Activated CD4-positive, alpha-beta memory T cell treated with anti-CD3 and anti-CD28 coated beads for 36 hours (primary cell): ENCODE measurements around the gene HIP1. TPM values are rescaled to one million over a fixed set of nuclear protein-coding genes. Genes with fewer than 3 reads are reported as not detected.
"Not testable (repeated sequence)": the region's sequence is repeated elsewhere in the genome, so short reads cannot be mapped to it uniquely, and the experiment has no call there.

Source experiments
- CTCF ChIA-PET: fragments of 350-600 bp; sonication (Branson Sonifier 250); formaldehyde crosslinking; loops from one replicate; lab custom pipeline; 2021; ENCODE audit warnings: antibody characterized with exemption, inconsistent platforms; lab: Charles Lee
- POLR2A ChIA-PET: fragments of 350-600 bp; sonication (Branson Sonifier 250); formaldehyde crosslinking; loops from one replicate; lab custom pipeline; 2021; ENCODE audit warnings: antibody characterized with exemption; lab: Charles Lee
- DNase-seq: peaks from one replicate; pipeline ENCODE4 v3.0.0-alpha.2; 2020
- H3K27ac Mint-ChIP-seq: one replicate; pipeline ENCODE4 v1.8.0; 2021; ENCODE audit warnings: mixed read lengths
- H3K27me3 Mint-ChIP-seq: one replicate; pipeline ENCODE4 v1.8.0; 2021; ENCODE audit warnings: mixed read lengths
- H3K36me3 Mint-ChIP-seq: one replicate; pipeline ENCODE4 v1.8.0; 2021; ENCODE audit warnings: mixed read lengths
- H3K4me1 Mint-ChIP-seq: one replicate; pipeline ENCODE4 v1.8.0; 2021; ENCODE audit warnings: low read depth, mixed read lengths
- H3K4me3 Mint-ChIP-seq: one replicate; pipeline ENCODE4 v1.8.0; 2021; ENCODE audit warnings: mild to moderate bottlenecking, mixed read lengths
- H3K9me3 Mint-ChIP-seq: one replicate; pipeline ENCODE4 v1.8.0; 2021; ENCODE audit warnings: mixed read lengths
- intact Hi-C: fragments of 100-400 bp; cut with micrococcal nuclease; formaldehyde crosslinking; loops from one replicate; pipeline ENCODE4 v1.15.1; 2023
- total RNA-seq, 2 experiments: library from RNA; stranded (reverse); gene quantifications; one replicate each; pipeline ENCODE4 v1.2.3, GENCODE V29; 2021

HIP1 gene
- total RNA-seq, 2 experiments from 2014 or later = 7.9 to 8.2 TPM

- ChIA-PET POLR2A (no interaction called here), CTCF (no interaction called here)
- no peak for DNase-seq
- H3K27me3 Mint-ChIP-seq = peaks cover 4% of the 10 kb centered on the region
- peaks cover 17% of the 10 kb centered on the region for H3K4me1 Mint-ChIP-seq
- intact Hi-C loops = loop anchor here (2.0 to 5.0 kb wide), 2 partner anchors 141 kb away; partner anchors contain the start of gene RHBDD2
- H3K9me3 Mint-ChIP-seq = no peaks in the 10 kb centered on the region
- H3K36me3 Mint-ChIP-seq = no peaks in the 10 kb centered on the region
- peak overlapping the region; percentile 87 for H3K4me3 Mint-ChIP-seq
- H3K27ac Mint-ChIP-seq = no peak overlapping the region
Measured at GRCh38 chr7:75737856-75738603, 711 bp downstream of the HIP1 start.

GRCh38 chr7:75735581-75736350, 3.0 kb downstream of the HIP1 start:
- Mint-ChIP-seq H3K27ac (no peak overlapping the region), H3K4me1 (peaks cover 13% of the 10 kb centered on the region), H3K36me3 (no peaks in the 10 kb centered on the region), H3K9me3 (no peaks in the 10 kb centered on the region), H3K27me3 (peaks cover 4% of the 10 kb centered on the region), H3K4me3 (no peak overlapping the region)
- DNase-seq = no peak
- CTCF ChIA-PET = no interaction called here
- intact Hi-C loops = loop anchor here (5.0 kb wide), 1 partner anchor 138 kb away; no protein-coding TSS in a partner anchor
- POLR2A ChIA-PET = no interaction called here

GRCh38 chr7:75734586-75735458, 3.9 kb downstream of the HIP1 start:
- Mint-ChIP-seq H3K4me3 (no peak overlapping the region), H3K27ac (no peak overlapping the region), H3K9me3 (no peaks in the 10 kb centered on the region), H3K4me1 (peaks cover 15% of the 10 kb centered on the region), H3K36me3 (no peaks in the 10 kb centered on the region), H3K27me3 (peaks cover 3% of the 10 kb centered on the region)
- ChIA-PET POLR2A (no interaction called here), CTCF (no interaction called here)
- intact Hi-C loops = loop anchor here (5.0 kb wide), 1 partner anchor 138 kb away; no protein-coding TSS in a partner anchor
- DNase-seq = no peak

GRCh38 chr7:75732764-75733630, 5.7 kb downstream of the HIP1 start:
- CTCF ChIA-PET = interaction anchor here (1.0 kb wide), 1 partner anchor 365 kb away, joined by 3 read pairs; no protein-coding TSS in a partner anchor
- no peak for DNase-seq
- Mint-ChIP-seq H3K27me3 (peaks cover 3% of the 10 kb centered on the region), H3K27ac (no peak overlapping the region), H3K4me3 (no peak overlapping the region), H3K4me1 (peaks cover 18% of the 10 kb centered on the region), H3K9me3 (no peaks in the 10 kb centered on the region), H3K36me3 (no peaks in the 10 kb centered on the region)
- intact Hi-C loops = no loop called here
- POLR2A ChIA-PET = no interaction called here

- Mint-ChIP-seq H3K27me3 (peaks cover 3% of the 10 kb centered on the region), H3K4me1 (peaks cover 19% of the 10 kb centered on the region), H3K9me3 (no peaks in the 10 kb centered on the region), H3K36me3 (no peaks in the 10 kb centered on the region), H3K4me3 (no peak overlapping the region), H3K27ac (no peak overlapping the region)
- intact Hi-C loops = no loop called here
- no peak for DNase-seq
- ChIA-PET CTCF (no interaction called here), POLR2A (no interaction called here)
Measured at GRCh38 chr7:75732016-75732521, 6.7 kb downstream of the HIP1 start.

- ChIA-PET POLR2A (no interaction called here), CTCF (no interaction called here)
- Mint-ChIP-seq H3K4me1 (peaks cover 19% of the 10 kb centered on the region), H3K4me3 (no peak overlapping the region), H3K9me3 (no peaks in the 10 kb centered on the region), H3K27me3 (no peaks in the 10 kb centered on the region), H3K27ac (no peak overlapping the region), H3K36me3 (no peaks in the 10 kb centered on the region)
- DNase-seq = no peak
- intact Hi-C loops = no loop called here
Measured at GRCh38 chr7:75729851-75730274, 8.9 kb downstream of the HIP1 start.

GRCh38 chr7:75727881-75728593, 10.7 kb downstream of the HIP1 start:
- CTCF ChIA-PET = interaction anchor here (1.1 kb wide), 1 partner anchor 35 kb away, joined by 3 read pairs; no protein-coding TSS in a partner anchor
- Mint-ChIP-seq H3K9me3 (no peaks in the 10 kb centered on the region), H3K36me3 (no peaks in the 10 kb centered on the region), H3K27me3 (no peaks in the 10 kb centered on the region), H3K4me3 (no peak overlapping the region), H3K4me1 (peaks cover 19% of the 10 kb centered on the region), H3K27ac (peak overlapping the region; percentile 46)
- intact Hi-C loops = no loop called here
- peak; percentile 19 for DNase-seq
- POLR2A ChIA-PET = interaction anchor here (0.8 kb wide), 1 partner anchor 11 kb away, joined by 3 read pairs; no protein-coding TSS in a partner anchor

GRCh38 chr7:75727351-75727750, 11.4 kb downstream of the HIP1 start:
- POLR2A ChIA-PET = not testable (repeated sequence)
- CTCF ChIA-PET = interaction anchor here (1.1 kb wide), 1 partner anchor 35 kb away, joined by 3 read pairs; no protein-coding TSS in a partner anchor

GRCh38 chr7:75725306-75725705, 13.4 kb downstream of the HIP1 start:
- H3K9me3 Mint-ChIP-seq = no peaks in the 10 kb centered on the region
- H3K4me3 Mint-ChIP-seq = no peak overlapping the region
- no peaks in the 10 kb centered on the region for H3K36me3 Mint-ChIP-seq
- no peaks in the 10 kb centered on the region for H3K27me3 Mint-ChIP-seq
- no peak overlapping the region for H3K27ac Mint-ChIP-seq
- intact Hi-C loops = no loop called here
- no peak for DNase-seq
- ChIA-PET CTCF (no interaction called here), POLR2A (no interaction called here)
- peaks cover 19% of the 10 kb centered on the region for H3K4me1 Mint-ChIP-seq

More at GRCh38 chr7:75727351-75727750, 11.4 kb downstream of the HIP1 start:
- intact Hi-C loops, H3K4me3 Mint-ChIP-seq, DNase-seq, H3K36me3 Mint-ChIP-seq, H3K27ac Mint-ChIP-seq, H3K27me3 Mint-ChIP-seq, H3K9me3 Mint-ChIP-seq: not testable (repeated sequence)
- peaks cover 19% of the 10 kb centered on the region for H3K4me1 Mint-ChIP-seq

GRCh38 chr7:75723444-75723843, 15.3 kb downstream of the HIP1 start:
- ChIA-PET CTCF (no interaction called here), POLR2A (no interaction called here)
- Mint-ChIP-seq H3K27ac (no peak overlapping the region), H3K36me3 (no peaks in the 10 kb centered on the region), H3K4me1 (peaks cover 8% of the 10 kb centered on the region), H3K27me3 (no peaks in the 10 kb centered on the region), H3K9me3 (no peaks in the 10 kb centered on the region), H3K4me3 (no peak overlapping the region)
- intact Hi-C loops = no loop called here
- no peak for DNase-seq
